Parathyroid adenoma (tissue), 2 donors: ENCODE results near the gene HOXC10.

ENCODE experiments used
- H2AFZ ChIP-seq: fragments of 300-600 bp; sonication (generic); one replicate; pipeline ENCODE4 v1.7.0; 2017; ENCODE audit warnings: antibody characterized with exemption, mild to moderate bottlenecking
- H3K27ac ChIP-seq: fragments of 300-600 bp; sonication (generic); one replicate; pipeline ENCODE4 v1.7.0; 2017
- H3K27me3 ChIP-seq: fragments of 300-600 bp; sonication (generic); one replicate; pipeline ENCODE4 v1.7.0; 2017; ENCODE audit warnings: low read length; ENCODE audit not compliant: control insufficient read depth, insufficient read depth
- H3K36me3 ChIP-seq: fragments of 300-600 bp; sonication (generic); one replicate; pipeline ENCODE4 v1.7.0; 2017; ENCODE audit warnings: low read length; ENCODE audit not compliant: control insufficient read depth, insufficient read depth
- H3K4me1 ChIP-seq: fragments of 300-600 bp; sonication (generic); one replicate; pipeline ENCODE4 v1.7.0; 2017; ENCODE audit warnings: control low read depth
- H3K4me2 ChIP-seq: fragments of 300-600 bp; sonication (generic); one replicate; pipeline ENCODE4 v1.7.0; 2017; ENCODE audit warnings: low read length
- H3K4me3 ChIP-seq: fragments of 300-600 bp; sonication (generic); one replicate; pipeline ENCODE4 v1.7.0; 2017; ENCODE audit warnings: low read depth, low read length
- H3K79me2 ChIP-seq: fragments of 300-600 bp; sonication (generic); one replicate; pipeline ENCODE4 v1.7.0; 2017; ENCODE audit warnings: control low read depth
- H3K9ac ChIP-seq: fragments of 300-600 bp; sonication (generic); one replicate; pipeline ENCODE4 v1.7.0; 2017; ENCODE audit warnings: mild to moderate bottlenecking
- H3K9me3 ChIP-seq: fragments of 300-600 bp; sonication (generic); one replicate; pipeline ENCODE4 v1.7.0; 2017; ENCODE audit warnings: low read length; ENCODE audit not compliant: control insufficient read depth
- TF ChIP-seq, protein P1 (sequence below): fragments of 300-600 bp; sonication (generic); IDR thresholded peaks from one replicate; pipeline ENCODE4 v1.7.0; 2017; ENCODE audit warnings: antibody characterized with exemption, mild to moderate bottlenecking
- donor health status: primary hyperparathyroidism.

HOXC10 gene

DNA sequence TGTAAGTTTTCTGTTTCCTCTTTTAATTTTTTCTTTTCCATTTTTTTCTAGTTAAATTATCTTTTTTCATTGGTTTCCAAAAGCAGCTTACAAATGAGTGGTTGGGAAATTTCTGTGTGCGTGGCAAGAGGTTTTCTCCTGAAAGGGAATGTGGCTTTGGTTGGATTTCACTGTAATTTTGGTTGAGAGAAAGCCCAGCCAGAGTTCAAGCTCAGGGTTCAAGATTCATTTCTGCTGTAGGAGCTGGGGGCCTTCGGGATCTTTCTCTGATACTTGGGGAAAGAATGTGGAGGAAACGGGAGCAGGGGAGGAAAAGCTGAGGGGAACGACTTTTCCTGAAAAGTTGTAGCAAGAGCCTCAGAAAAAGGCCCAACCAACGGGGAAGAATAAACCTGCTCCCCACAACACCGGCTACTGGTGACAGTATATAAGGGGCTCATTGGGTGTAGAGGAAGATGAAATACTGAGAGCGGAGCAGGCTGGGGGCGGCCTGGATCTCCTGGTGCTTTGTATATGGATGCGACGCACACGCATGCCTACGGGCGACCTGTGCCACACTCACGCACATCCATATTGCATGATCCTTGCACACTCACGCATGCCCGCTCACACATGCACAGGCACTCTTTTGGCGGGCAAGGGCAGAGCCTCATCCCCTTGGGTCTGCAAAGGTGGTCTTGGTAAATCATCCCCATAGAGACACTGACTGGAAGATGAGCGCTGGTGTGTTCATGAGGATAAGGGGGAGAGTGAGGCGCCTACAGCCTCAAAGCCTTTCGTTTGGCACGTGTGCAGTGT, 1.9 kb downstream of the HOXC10 start:
- Histone ChIP-seq H3K4me3 (no peak overlapping the region), H3K4me2 (no peak overlapping the region), H3K27ac (no peak overlapping the region), H3K9ac (no peak overlapping the region), H3K27me3 (peaks cover 36% of the 10 kb centered on the region), H3K4me1 (no peaks in the 10 kb centered on the region), H3K36me3 (no peaks in the 10 kb centered on the region), H3K9me3 (no peaks in the 10 kb centered on the region), H3K79me2 (no peaks in the 10 kb centered on the region), H2AFZ (no peak overlapping the region)
- TF ChIP-seq, protein P1, sequence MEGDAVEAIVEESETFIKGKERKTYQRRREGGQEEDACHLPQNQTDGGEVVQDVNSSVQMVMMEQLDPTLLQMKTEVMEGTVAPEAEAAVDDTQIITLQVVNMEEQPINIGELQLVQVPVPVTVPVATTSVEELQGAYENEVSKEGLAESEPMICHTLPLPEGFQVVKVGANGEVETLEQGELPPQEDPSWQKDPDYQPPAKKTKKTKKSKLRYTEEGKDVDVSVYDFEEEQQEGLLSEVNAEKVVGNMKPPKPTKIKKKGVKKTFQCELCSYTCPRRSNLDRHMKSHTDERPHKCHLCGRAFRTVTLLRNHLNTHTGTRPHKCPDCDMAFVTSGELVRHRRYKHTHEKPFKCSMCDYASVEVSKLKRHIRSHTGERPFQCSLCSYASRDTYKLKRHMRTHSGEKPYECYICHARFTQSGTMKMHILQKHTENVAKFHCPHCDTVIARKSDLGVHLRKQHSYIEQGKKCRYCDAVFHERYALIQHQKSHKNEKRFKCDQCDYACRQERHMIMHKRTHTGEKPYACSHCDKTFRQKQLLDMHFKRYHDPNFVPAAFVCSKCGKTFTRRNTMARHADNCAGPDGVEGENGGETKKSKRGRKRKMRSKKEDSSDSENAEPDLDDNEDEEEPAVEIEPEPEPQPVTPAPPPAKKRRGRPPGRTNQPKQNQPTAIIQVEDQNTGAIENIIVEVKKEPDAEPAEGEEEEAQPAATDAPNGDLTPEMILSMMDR: no peak

DNA sequence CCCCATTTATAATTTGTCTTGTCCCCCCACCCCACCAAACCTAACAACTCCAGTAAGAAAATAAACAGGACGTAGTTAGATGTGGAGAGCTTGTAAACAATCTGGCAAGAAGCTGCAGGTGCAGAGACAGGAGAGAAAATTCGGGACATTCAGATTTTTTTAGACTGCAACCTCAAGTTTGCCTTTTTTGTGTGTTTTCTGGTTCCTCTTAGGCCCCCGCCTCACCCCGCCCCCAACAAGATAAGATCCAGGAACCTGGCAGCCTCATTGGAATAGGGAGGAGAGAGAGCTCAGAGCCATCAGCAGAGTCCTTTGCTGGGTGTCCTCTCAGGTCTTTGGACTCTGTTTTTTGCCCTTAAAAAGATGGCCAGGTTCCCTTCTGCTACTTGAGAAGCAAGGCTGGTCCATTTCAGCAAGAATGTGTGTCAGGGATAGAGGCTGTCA, 2.9 kb downstream of the HOXC10 start:
- TF ChIP-seq, protein P1: no peak

DNA sequence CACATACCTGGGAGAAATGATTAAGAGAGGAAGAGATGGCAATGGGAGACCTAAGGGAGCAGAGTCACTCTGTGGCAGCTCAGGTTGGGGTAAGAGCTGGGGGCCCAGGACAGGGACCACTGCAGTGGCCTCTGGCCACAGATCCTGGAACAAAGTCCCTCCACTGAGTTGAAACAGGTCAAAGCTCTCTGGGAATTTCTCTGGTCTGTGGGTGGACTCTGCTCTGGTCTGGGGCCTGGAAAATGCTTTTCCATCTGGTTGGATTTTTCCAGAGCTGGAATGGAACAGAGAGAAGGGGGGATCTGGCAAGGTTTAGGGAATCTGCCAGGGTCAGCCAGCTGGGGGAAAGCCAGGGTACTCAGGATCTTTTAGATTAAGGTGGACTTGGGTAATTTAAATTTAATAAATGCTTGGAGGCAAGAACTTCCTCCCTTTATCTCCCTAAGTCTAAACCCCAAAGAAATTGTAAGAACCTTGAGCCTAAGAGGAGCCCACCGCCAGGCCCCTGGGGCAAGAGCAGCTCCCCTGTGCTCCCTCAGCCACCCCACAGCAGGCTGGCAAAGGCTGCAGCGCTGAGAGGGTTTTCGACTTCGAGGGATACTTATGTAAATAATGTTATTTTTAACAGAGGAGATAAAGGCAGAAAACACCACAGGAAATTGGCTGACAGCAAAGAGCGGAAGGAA, 3.7 kb downstream of the HOXC10 start:
- Histone ChIP-seq H3K4me3 (no peak overlapping the region), H3K27ac (no peak overlapping the region), H3K79me2 (no peaks in the 10 kb centered on the region), H3K9ac (no peak overlapping the region), H3K4me2 (no peak overlapping the region), H3K36me3 (no peaks in the 10 kb centered on the region), H3K9me3 (no peaks in the 10 kb centered on the region), H3K4me1 (no peaks in the 10 kb centered on the region), H3K27me3 (peaks cover 36% of the 10 kb centered on the region), H2AFZ (no peak overlapping the region)
- TF ChIP-seq, protein P1: no peak

More for the DNA sequence above, 2.9 kb downstream of the HOXC10 start:
- Histone ChIP-seq H3K4me2 (no peak overlapping the region), H3K36me3 (no peaks in the 10 kb centered on the region), H3K9me3 (no peaks in the 10 kb centered on the region), H3K9ac (no peak overlapping the region), H3K27me3 (peaks cover 35% of the 10 kb centered on the region), H3K27ac (no peak overlapping the region), H2AFZ (no peak overlapping the region), H3K79me2 (no peaks in the 10 kb centered on the region), H3K4me1 (no peaks in the 10 kb centered on the region), H3K4me3 (no peak overlapping the region)

DNA sequence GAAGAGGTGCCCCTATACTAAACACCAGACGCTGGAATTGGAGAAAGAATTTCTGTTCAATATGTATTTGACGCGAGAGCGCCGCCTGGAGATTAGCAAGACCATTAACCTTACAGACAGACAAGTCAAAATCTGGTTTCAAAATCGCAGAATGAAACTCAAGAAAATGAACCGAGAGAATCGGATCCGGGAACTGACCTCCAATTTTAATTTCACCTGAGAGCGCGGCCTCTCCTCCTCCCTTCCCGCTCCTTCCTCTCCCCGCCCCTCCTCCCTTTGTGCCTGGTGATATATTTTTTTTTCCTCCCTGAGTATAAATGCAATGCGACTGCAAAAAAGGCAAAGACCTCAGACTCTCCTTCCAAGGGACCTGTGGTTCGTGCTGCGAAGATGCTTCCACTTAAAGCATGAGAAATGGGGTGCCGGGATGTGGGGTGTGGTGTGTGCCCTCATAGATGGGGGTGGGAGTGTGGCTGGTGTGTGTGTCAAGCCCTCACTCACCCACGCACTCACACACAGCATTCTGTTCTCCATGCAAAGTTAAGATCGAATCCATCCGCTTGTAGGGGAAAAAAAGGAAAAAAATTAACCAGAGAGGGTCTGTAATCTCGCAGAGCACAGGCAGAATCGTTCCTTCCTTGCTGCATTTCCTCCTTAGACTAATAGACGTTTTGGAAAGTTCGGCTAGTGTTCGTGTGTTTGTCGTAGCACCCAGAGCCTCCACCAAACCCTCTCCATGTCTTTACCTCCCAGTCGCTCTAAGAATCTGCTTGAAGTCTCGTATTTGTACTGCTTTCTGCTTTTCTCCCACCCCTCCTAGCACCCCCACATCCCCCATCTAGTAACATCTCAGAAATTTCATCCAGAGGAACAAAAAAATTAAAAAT, 4.5 kb downstream of the HOXC10 start:
- Histone ChIP-seq H3K27me3 (peaks cover 38% of the 10 kb centered on the region), H3K9ac (no peak overlapping the region), H3K4me1 (no peaks in the 10 kb centered on the region), H3K9me3 (no peaks in the 10 kb centered on the region), H3K27ac (no peak overlapping the region), H2AFZ (no peak overlapping the region), H3K36me3 (no peaks in the 10 kb centered on the region), H3K79me2 (no peaks in the 10 kb centered on the region), H3K4me2 (no peak overlapping the region), H3K4me3 (no peak overlapping the region)
- TF ChIP-seq, protein P1: no peak
